K562 (cell line): Measurements from ENCODE around the gene IRS1.

Experiments used
- POLR2A ChIP-seq: fragments of 450-650 bp; conservative IDR thresholded peaks from 2 replicates; pipeline ENCODE4 v1.6.1; 2016
- ZBTB33 ChIP-seq: sonication (generic); formaldehyde crosslinking; IDR thresholded peaks from 2 replicates; pipeline ENCODE4 v1.8.1; 2023; ENCODE audit warnings: mild to moderate bottlenecking, missing genetic modification reagents

- TF ChIP-seq POLR2A (no peak), ZBTB33 (CRISPR knock-in tag) (no peak)
These were observed 24.5 kb downstream of the IRS1 start for GRCh38 chr2:226775032-226775509.
